ENCODE data around the gene DDX39A.
A peak's percentile ranks its signal among the peaks of the same experiment; 100 is the strongest.
"Not testable (repeated sequence)": the region's sequence is repeated elsewhere in the genome, so short reads cannot be mapped to it uniquely, and the experiment has no call there.

Gene DDX39A

GRCh38 chr19:14383661-14384555 lies 35.2 kb downstream of the DDX39A start:
- DNase-seq = no peak

GRCh38 chr19:14381689-14382474 lies 37.3 kb downstream of the DDX39A start:
- DNase-seq = no peak

- no peak for DNase-seq
Observed at GRCh38 chr19:14379294-14380065, 39.7 kb downstream of the DDX39A start.

- DNase-seq = no peak
Observed at GRCh38 chr19:14378890-14379289, 40.3 kb downstream of the DDX39A start.

GRCh38 chr19:14377883-14378328 lies 41.2 kb downstream of the DDX39A start:
- no peak for DNase-seq

- no peak for DNase-seq
Observed at GRCh38 chr19:14375582-14376291, 43.4 kb downstream of the DDX39A start.

- DNase-seq = no peak
Observed at GRCh38 chr19:14375055-14375581, 44.0 kb downstream of the DDX39A start.

- DNase-seq = not testable (repeated sequence)
Observed at GRCh38 chr19:14374313-14374712, 44.8 kb downstream of the DDX39A start.

- DNase-seq = not testable (repeated sequence)
Observed at GRCh38 chr19:14372384-14373077, 46.6 kb downstream of the DDX39A start.

- DNase-seq = no peak
Observed at GRCh38 chr19:14371301-14371821, 47.8 kb downstream of the DDX39A start.

- DNase-seq = no peak
Observed at GRCh38 chr19:14370940-14371280, 48.2 kb downstream of the DDX39A start.

- DNase-seq = no peak
Observed at GRCh38 chr19:14370169-14370939, 48.8 kb downstream of the DDX39A start.

- no peak for DNase-seq
Observed at GRCh38 chr19:14369399-14370168, 49.6 kb downstream of the DDX39A start.

GRCh38 chr19:14368011-14368513 lies 51.1 kb downstream of the DDX39A start:
- no peak for DNase-seq

- DNase-seq = no peak
Observed at GRCh38 chr19:14367016-14367415, 52.1 kb downstream of the DDX39A start.

- peak; percentile 95 for DNase-seq
Observed at GRCh38 chr19:14366529-14366928, 52.6 kb downstream of the DDX39A start.

- not testable (repeated sequence) for DNase-seq
Observed at GRCh38 chr19:14364098-14364443, 55.1 kb downstream of the DDX39A start.

GRCh38 chr19:14363183-14364097 lies 55.7 kb downstream of the DDX39A start:
- DNase-seq = peak; percentile 58

All from DMS153 (cell line).